HG02938 (cell line): ENCODE data around the gene CYP11A1.

Source experiments
- ATAC-seq: cut with Tn5 transposase; IDR thresholded peaks from one replicate; pipeline ENCODE4 v1.9.1; 2021; ENCODE audit warnings: mild to moderate bottlenecking, moderate library complexity; ENCODE audit not compliant: unreplicated experiment

CYP11A1 gene

DNA sequence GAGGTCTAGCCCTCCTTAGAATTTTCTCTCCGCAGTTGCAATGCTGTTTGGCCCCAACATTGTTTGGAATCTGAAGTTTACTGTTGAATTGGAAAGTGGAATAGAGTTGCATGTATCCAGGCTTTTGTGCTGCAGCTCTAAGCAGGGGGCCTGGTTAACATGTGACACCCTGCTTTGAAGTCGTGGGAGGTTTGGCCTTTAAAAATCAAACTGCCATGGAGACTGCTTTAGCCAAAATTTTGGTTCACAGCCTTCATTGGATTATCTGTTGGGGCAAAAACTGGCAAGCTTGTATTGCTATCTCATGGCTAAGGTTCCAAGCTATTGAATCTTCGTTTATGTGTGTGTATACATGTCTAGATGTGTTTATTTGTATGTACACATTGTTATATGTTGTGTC, 15.8 kb downstream of the CYP11A1 start:
- ATAC-seq = no peak

DNA sequence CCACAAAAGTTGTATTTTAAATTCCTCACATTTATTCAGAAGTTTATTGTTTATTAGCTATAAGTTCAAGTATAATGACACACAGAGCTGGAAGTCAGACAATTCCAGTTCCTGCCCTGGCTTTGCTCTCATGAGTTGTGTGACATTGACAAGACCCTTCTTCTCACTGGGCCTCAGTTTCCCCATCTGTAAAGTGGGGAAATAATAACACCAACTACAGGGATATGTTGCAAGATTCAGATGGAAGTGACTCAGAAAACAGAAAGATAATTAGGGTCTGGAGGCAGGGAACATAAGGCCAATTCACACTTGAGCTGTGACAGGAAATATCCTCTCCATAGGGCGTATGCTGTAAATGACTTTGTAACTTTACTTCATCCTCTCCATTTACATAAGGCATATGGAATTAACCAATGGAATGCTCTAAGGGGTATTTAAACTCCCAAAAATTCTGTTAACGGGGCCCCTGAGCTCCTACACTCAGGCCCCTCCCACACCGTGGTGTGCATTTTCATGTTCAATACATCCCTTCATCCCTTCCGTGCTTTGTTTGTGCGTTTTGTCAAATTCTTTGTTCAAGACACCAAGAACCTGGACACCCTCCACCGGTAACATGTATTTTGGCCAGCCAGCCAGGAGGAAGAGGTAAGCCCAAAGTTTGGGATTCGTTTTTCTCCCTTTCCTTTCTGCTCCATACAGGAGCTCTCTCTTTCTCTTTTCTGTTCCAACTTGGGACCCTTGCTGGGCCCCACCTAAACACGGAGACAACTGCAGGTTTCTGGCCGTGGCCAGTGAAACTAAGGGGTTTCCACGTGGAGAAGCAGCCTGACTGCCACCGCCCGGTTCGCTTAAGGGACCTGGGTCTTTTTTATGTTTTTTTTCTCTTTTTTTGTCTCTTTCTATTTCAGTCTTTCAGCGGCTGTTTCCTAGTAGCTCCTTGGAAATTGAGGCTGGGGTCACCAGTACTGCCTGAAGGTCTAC, 16.9 kb downstream of the CYP11A1 start:
- no peak for ATAC-seq

DNA sequence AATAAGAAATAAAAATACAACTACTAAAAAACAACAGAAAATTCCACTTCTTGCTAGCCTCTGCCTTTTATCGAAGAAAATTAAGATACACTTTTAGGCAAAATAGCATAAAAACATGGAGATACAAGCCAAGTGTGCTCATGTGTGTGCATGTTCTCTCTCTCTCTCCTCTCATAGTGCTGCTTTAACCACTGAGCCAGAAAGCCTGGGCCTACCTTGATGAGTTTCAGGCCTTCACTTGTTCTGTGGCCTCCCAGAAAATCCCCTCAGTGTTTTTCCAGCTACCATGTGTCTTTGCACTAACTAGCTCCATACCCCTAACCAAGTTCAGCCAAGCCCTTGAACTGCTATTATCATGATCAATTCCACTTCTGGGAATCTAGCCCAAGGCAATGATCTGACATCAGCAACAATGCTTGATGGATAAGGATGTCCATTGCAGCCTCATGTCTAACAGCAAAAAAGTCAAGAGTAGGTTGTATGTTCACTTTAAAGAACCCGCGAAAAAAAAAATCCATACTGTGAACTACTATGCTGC, 18.1 kb downstream of the CYP11A1 start:
- ATAC-seq = no peak

DNA sequence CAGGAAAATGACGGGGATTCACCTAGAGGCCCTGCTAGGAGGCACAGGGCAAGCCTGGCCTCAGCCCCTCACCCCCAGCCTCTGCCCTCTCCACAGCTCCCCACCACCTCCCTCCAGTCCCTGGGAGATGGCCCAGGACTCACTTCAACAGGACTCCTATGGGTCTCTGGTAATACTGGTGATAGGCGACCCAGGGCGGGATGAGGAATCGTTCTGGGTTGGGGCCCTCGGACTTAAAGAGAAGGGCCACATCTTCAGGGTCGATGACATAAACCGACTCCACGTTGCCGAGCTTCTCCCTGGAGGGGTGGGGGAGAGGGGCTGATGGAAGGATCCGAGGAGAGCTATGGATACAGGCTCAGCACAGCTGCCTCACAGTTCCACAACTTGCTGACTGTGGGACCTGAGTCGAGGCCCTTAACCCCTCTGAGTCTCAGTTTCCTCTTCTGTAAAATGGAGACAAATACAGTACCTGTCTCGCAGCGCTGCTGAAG, 19.6 kb downstream of the CYP11A1 start:
- no peak for ATAC-seq

DNA sequence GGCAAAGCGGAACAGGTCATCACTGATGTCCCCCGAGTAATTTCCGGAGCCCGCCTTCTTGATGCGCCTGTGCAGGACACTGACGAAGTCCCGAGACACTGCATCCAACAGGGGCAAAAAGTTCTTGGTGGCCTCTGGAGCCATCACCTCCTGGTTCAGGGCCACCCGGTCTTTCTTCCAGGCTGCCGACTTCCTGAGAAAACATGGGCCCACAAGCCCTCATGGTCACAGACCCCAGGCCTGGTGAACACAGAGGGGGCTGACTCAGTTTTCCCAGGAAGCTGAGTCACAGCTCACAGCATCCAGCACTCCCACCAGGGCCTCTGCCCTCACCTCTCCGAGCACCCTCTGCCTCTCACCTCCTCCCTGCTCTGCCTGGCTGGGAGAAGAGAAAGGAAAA, 22.4 kb downstream of the CYP11A1 start:
- no peak for ATAC-seq

DNA sequence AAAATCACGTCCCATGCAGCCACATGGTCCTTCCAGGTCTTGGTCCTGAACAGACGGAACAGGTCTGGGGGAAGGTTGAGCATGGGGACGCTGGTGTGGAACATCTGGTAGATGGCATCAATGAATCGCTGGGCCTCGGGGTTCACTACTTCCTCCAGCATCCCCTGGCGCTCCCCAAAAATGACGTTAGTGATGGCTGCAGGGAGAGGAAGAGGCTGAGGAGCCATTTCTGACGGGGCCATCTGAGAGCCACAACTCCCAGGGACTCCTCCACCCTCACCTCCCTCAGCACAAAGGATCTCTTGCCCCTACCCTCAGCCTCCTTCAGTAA, 23.7 kb downstream of the CYP11A1 start:
- no peak for ATAC-seq

DNA sequence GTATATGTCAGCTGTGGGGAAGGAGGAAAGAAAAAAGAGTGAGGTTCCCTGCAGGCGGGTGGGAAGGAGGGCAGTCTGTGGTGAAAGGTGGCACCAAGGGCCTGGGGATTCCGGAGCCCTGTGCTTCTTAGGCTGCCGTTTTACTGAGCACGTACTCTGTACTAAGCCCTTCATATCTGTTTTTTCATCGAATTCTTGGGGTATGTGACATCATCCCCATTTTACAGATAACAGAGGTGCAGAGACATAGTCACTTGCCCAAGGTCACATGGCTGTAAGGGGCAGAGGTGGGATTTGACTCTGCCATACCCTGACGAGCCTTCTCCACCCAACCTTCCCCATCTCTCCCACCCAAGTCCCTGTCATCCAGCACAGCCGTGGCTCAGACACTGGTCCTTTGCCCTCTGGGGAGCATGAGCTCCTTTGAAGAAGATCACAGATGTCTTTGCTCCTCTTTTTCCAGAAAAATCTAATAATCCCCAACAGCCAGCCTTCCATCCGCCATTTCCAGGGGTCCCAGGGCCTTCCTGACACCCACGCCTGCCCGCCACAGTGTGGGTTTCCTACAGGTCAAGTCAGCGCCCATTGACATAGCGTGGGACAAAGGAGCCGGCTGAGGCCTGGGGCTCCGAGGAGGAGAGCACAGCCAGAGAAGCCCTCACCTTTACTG, 24.2 kb downstream of the CYP11A1 start:
- ATAC-seq = no peak

DNA sequence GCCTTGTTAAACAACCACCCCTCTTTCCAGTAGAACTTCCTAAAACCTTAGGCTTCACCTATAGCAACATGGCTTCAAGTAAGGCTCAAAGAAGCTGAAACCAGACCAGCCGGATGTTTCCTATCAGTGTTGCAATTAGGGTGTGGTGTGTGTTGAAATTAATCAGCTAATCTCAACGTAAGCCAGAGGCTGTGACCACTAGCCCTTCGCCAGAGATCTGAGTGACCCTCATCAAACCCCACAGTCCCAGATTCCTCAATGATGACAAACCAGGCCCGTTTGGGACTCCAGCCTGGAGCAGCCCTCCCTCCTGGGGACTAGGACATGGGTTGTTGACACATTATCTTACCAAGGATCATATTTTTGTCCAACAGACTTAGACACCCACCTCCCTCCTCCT, 27.3 kb downstream of the CYP11A1 start:
- ATAC-seq = no peak

DNA sequence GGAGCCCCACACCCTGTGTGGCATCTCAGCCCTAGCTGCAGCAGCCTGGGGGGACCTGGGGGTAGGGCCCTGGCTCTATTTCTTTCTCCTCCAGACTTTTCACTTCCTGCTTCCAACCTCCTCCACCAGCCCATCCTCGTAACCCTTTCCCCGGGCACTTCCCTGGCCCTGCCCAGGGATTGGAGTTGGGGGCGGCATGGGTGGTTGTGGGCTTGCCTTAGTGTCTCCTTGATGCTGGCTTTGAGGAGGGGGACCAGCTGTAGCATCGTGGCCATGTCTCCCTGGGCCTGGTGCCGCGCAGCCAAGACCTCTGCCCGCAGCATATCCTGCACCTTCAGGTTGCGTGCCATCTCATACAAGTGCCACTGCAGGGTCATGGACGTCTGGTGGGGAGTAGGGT, 28.1 kb downstream of the CYP11A1 start:
- ATAC-seq = no peak

DNA sequence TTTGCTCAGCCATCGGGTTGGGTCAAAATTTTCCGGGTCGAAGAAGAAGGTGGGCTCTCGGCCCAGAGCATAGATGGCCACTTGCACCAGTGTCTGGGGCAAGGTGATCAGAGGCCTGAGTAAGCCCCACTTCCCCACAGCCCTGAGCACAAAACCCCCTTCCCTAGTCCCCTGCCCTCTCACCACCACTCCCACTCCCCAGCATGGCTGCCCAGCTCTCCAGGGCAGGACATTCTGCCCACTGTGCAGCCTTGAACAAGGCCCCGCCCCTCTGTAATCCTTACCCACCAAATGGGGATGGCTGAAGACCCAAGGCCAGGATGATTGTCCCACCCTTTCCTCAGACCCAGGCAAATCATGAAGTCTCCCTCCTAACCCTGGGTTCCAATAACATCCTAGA, 28.8 kb downstream of the CYP11A1 start:
- ATAC-seq = no peak

DNA sequence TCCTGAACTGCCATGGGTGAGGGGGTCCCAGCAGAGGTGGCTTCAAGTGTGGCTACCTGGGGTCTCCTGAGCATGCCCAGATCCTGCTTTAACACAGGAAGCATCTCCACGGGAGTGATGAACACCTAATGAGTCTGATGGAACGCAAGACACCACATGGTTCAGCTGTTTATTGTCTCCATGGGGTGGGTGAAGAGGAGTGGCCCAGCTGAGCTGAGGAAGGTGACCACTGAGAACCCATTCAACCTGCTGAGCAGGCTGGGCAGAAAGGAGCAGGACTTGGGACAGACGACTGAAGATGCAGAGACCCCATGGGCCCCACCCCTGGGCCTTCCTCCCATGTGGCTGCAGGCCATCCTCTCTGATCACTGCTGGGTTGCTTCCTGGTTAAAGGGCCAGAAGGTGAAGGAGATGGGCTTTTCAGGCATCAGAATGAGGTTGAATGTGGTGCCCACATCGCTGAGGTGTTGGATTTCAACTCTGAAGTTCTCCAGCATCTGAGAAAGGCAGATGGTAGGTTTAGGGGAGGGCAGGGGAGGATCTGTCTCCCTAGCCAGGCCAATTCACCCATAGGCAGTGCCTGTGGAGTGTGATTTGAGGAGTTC, 29.7 kb downstream of the CYP11A1 start:
- no peak for ATAC-seq

DNA sequence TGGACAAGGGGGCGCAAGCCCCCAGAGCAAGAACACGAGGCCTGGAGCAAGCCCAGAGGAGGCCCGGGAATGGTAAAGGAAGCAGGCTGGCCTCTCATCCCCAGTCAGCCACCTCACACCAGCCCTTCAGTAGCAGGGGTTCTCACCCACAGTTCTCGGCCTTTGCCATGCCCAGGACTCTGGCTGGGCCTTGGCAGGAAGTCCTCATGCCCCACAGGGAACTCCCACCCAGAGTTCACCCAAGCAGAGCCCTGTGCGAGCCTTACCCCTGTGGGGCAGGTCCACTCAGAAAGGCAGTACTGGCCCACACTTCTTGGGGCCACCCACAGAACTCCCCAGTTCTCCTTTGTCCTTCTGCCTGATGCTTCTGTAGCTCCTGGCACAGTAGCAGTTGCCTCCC, 30.3 kb downstream of the CYP11A1 start:
- no peak for ATAC-seq

DNA sequence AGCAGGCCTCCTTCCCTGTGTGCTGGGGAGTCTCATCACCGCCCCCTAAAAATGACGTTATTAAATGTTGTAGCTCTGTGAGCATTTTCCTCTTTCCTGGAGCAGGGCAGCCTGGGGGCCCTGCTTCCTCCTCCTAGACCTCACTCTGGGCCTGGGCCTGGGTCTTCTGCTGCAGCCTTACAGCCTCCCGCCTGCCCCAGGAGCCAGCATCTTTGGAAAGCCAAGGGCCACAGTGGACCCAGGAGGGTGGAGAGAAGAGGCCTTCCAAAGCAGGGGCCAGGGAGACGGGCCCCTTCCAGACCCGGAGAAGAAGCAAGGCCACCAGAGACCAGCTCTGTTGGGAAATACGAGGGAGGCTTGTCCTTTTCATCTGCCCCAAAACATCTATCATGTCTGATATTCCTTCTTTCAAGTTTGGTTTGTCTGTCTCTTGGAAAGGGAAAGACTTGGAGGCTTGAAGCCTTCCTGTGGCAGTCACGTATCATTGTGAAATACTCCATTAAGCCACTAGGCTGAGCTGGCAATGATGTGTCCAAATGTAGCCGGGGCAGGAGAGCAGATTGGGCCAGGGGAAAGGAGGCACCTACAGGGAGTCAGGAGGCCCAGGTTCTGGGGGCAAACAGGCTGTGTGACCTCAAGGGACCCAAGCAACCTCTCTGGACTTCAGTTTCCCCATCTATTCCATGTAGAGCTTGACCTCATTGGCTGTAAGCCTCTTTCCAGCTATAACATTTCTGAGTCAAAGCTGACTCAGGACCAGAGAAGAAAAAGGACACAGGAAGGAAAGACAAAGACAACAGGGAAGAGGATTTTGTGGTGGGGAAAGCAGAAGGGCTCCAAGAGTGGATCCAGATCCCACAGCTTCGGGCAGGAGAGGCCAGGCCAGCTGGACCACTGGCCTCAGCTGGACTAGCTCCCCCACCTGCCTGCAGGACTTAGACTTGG, 31.1 kb downstream of the CYP11A1 start:
- no peak for ATAC-seq

DNA sequence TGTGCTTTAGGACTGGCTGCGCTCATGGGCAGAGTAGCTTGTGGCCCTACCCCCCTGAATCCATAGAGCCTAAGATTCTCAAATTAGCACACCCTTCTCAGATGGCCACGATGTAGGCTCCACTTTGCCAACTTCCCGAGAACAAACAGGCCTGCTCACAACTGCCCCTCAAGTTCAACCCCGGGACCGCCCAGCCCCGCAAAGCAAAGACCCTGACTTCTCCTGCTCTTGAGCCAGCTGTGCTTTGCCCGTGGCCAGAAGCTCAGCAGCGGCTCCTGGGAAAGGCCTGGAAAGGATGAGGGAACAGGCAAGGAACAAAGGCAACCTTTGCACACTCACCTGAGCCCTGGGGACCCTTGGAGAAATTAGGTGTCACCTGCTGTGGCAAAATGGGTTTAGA, 32.0 kb downstream of the CYP11A1 start:
- ATAC-seq = no peak

DNA sequence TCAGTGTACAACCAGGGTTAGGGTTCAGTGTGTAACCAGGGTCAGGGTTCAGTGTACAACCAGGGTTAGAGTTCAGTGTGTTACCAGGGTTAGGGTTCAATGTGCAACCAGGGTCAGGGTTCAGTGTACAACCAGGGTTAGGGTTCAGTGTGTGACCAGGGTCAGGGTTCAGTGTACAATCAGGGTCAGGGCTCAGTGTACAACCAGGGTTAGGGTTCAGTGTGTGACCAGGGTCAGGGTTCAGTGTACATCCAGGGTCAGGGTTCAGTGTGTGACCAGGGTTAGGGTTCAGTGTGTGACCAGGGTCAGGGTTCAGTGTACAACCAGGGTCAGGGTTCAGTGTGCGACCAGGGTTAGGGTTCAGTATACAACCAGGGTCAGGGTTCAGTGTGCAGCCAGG, 33.3 kb downstream of the CYP11A1 start:
- ATAC-seq = no peak

DNA sequence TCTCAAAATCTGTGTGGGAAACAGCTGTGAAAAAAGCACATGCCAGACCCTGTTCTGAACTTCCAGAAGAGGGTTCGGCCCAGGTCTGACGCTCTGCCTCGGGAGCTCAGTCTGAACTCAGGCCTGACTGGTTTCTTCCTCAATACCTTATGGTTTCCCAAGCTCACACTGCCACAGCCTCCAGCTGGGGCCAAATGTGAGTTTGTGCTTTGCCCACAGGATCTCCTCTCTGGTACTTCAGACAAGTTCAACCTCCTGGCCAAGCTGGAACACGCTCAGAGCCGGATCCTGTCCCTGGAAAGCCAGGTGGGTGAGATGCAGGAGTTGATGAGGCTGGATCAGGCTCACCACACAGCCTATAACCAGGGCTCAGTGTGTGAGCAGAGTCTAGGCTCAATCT, 33.8 kb downstream of the CYP11A1 start:
- ATAC-seq = no peak

DNA sequence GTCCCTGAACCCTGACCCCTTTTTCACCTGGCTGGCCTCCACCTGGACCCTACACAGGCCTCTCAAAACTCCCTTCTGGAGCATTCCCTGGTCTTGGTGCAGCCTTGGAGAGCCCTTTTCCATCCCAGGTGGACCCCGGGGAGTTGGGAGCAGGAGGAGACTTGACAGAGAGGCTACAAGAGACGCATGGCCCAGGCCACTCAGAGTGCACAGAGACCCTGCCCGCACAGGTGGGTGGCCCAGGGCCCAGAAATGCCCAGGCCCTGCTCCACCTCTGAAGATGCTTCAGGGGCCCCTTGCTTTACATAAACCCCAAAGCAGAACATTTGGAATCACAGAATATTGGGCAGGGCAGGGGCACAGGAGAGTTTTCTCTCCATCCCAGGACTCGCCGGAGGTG, 34.4 kb downstream of the CYP11A1 start:
- no peak for ATAC-seq

DNA sequence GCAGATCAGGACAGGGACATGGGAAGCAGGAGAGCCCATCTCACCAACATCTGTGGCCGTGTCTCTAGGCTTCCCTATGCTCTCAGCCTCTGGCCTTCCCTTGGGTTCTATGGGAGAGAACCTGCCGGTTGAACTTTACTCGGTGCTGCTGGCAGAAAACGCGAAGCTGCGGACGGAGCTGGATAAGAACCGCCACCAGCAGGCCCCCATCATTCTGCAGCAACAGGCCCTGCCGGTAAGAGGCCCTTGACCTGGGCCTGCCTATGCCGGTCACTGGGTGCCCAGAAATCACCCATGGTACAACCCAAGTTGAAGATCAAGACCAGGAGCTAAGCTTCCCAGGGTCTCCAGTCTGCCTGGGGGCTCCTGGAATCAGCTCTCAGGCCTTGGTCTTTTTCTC, 34.8 kb downstream of the CYP11A1 start:
- ATAC-seq = no peak

DNA sequence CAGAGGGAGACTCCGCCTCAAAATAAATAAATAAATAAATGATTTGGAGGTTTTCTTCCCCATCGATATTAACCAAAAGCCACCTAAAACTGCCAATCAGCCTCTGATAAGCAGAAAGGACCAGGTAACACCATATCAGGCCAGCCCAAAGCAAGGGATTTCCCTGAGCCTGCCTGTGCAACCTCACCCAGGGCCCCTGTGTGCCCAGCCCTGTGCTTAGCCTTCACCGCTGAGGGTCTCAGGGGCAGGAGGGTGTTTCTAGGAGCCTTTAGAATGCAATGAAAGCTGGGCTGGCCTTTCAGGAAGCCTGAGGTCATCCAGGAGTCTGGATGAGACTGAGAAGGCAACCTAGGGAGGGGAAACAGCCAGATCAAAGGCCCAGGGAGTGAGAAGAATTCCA, 35.4 kb downstream of the CYP11A1 start:
- no peak for ATAC-seq

DNA sequence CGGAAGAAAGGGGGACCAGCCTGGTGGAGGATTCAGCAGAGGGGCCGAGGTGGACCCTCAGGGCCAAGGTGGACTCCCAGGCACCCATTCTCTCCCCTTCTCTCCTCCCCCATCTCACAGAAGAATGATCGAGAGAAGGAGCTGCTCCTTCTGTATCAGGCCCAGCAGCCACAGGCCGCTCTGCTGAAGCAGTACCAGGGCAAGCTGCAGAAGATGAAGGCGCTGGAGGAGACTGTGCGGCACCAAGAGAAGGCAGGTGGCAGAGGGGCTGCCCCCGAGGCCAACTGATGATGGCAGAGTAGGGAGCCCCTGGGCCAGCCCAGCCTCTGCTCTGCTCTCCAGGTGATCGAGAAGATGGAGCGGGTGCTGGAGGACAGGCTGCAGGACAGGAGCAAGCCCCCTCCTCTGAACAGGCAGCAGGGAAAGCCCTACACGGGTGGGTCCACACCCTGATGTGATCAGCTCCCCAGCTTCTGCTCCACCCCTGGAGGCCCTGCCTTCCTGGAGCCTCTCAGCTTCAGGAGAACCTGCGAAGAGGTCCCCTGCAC, 36.5 kb downstream of the CYP11A1 start:
- no peak for ATAC-seq
